Measurements from ENCODE around the gene MYL12B.

DNA sequence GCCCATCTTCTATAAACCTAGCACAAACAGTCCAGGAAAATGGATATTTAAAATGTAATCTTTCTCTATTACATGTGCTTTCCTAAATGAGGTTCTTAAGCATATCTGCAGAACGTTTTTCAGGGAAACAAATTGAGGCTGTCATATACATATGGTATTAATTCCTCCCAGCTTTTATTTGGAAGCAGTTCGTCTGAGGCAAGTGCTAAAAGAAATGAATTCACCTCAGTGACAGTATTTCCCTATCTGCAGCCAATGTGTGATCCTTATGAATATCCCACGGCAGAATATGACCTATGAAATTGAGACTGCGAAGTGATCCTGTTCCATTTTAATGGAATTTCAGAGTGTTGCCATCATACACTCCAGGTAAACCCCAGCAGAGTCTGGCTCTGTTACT is 49.3 kb upstream of the MYL12B start:
- TF ChIP-seq, protein P1, sequence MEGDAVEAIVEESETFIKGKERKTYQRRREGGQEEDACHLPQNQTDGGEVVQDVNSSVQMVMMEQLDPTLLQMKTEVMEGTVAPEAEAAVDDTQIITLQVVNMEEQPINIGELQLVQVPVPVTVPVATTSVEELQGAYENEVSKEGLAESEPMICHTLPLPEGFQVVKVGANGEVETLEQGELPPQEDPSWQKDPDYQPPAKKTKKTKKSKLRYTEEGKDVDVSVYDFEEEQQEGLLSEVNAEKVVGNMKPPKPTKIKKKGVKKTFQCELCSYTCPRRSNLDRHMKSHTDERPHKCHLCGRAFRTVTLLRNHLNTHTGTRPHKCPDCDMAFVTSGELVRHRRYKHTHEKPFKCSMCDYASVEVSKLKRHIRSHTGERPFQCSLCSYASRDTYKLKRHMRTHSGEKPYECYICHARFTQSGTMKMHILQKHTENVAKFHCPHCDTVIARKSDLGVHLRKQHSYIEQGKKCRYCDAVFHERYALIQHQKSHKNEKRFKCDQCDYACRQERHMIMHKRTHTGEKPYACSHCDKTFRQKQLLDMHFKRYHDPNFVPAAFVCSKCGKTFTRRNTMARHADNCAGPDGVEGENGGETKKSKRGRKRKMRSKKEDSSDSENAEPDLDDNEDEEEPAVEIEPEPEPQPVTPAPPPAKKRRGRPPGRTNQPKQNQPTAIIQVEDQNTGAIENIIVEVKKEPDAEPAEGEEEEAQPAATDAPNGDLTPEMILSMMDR (IDR thresholded peaks at IDR 0.05 in 8 of 11, conservative IDR thresholded peaks at IDR 0.05 in 3 of 11), result no peak
- TF ChIP-seq POLR2AphosphoS5 (IDR thresholded peaks at IDR 0.05) (no peak), POLR2A (IDR thresholded peaks at IDR 0.05) (no peak)

Data from spleen (tissue), 7 donors.